ENCODE measurements around the gene PDE3A. TPM values are rescaled to one million over a fixed set of nuclear protein-coding genes. Genes with fewer than 3 reads are reported as not detected.

The PDE3A gene
- total RNA-seq, 1 donor from 2014 or later, result 1.3 TPM

DNA sequence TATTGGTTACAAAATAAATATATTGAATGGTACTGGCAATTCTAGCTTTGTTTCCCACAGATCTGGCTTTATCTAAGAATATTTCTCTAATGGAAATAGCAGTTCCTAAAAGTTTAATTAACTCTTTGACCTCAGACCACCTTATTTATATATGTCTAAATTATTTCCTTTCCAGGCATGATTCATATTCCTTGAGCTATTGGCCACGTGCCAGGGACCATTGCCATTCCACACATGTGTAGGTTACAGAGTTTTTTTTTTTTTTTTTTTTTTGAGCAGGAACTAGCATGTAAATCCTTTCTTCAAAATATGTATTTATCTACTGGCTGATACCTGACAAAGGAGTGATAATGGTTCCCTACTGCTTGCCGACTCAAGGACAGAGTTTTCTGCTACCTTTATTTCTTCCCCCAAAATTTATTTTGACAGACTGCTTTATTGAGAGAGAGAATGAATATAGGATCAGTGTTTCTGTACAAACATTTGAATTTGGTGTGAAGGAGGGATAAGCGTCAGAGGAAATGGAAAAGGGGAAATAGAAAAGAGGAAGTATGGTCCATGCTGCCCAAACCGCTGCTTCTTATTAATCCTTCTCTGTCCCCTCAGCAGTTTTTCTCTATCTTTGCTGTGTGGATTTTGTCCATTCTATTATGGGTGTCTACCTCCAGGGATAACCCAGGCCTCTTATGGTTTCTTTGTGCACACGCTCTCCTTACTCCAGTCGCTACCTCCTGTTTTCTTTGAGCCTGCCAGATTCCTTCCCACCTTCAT, 36.4 kb downstream of the PDE3A start:
- no peaks in the 10 kb centered on the region for H3K9me3 Mint-ChIP-seq (ENCODE audit: unreplicated experiment)
- H3K4me3 Mint-ChIP-seq (ENCODE audit: unreplicated experiment), result no peak overlapping the region
- DNase-seq, result no peak
- H3K36me3 Mint-ChIP-seq (ENCODE audit: unreplicated experiment), result no peaks in the 10 kb centered on the region
- no peak overlapping the region for H3K27ac Mint-ChIP-seq (ENCODE audit: unreplicated experiment)
- no peaks in the 10 kb centered on the region for H3K27me3 Mint-ChIP-seq (ENCODE audit: unreplicated experiment)
- TF ChIP-seq, protein P1, sequence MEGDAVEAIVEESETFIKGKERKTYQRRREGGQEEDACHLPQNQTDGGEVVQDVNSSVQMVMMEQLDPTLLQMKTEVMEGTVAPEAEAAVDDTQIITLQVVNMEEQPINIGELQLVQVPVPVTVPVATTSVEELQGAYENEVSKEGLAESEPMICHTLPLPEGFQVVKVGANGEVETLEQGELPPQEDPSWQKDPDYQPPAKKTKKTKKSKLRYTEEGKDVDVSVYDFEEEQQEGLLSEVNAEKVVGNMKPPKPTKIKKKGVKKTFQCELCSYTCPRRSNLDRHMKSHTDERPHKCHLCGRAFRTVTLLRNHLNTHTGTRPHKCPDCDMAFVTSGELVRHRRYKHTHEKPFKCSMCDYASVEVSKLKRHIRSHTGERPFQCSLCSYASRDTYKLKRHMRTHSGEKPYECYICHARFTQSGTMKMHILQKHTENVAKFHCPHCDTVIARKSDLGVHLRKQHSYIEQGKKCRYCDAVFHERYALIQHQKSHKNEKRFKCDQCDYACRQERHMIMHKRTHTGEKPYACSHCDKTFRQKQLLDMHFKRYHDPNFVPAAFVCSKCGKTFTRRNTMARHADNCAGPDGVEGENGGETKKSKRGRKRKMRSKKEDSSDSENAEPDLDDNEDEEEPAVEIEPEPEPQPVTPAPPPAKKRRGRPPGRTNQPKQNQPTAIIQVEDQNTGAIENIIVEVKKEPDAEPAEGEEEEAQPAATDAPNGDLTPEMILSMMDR (IDR thresholded peaks at IDR 0.05; ENCODE audit: partially characterized antibody, unreplicated experiment), result no peak
- H3K4me1 Mint-ChIP-seq (ENCODE audit: low read depth, unreplicated experiment), result no peaks in the 10 kb centered on the region

DNA sequence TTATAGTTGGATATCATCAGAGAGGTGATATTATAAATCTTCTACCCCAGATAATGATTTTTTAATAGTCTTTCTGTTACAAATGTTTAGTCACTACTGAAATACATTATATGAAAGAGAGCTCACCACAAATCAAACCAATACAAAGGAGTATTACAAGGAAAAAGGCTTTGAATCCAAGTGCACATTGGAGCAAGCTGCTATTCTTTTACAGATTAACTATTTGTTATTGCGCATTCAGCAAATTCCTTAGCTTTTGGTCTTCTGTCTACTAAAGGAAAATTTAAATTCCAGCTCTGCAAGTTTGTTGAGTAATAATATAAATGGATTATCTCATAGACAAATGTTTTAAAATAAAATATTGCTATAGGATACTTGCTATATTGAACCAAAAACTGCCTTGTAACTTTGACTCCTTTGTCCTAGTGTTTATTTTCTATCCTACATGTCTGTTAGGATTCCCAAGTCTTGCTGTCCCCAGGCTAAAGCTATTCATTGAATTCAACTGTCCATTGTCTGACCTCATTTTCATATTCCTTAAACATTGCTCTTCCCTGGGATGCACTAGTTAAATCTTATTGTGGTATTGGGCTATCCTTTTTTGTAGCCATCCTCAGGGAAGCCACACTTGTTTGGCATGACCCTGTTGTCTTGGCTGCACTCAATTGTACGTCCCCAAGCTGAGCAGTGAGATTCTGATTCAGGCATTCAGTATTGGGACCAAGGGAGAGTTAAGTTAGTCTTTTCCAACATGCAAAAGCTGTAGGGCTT, 41.5 kb downstream of the PDE3A start:
- TF ChIP-seq, protein P1 (IDR thresholded peaks at IDR 0.05; ENCODE audit: partially characterized antibody, unreplicated experiment), result no peak
- DNase-seq, result no peak
- Mint-ChIP-seq H3K27me3 (ENCODE audit: unreplicated experiment) (no peaks in the 10 kb centered on the region), H3K4me1 (ENCODE audit: low read depth, unreplicated experiment) (no peaks in the 10 kb centered on the region), H3K4me3 (ENCODE audit: unreplicated experiment) (no peak overlapping the region), H3K27ac (ENCODE audit: unreplicated experiment) (no peak overlapping the region), H3K9me3 (ENCODE audit: unreplicated experiment) (no peaks in the 10 kb centered on the region), H3K36me3 (ENCODE audit: unreplicated experiment) (no peaks in the 10 kb centered on the region)

DNA sequence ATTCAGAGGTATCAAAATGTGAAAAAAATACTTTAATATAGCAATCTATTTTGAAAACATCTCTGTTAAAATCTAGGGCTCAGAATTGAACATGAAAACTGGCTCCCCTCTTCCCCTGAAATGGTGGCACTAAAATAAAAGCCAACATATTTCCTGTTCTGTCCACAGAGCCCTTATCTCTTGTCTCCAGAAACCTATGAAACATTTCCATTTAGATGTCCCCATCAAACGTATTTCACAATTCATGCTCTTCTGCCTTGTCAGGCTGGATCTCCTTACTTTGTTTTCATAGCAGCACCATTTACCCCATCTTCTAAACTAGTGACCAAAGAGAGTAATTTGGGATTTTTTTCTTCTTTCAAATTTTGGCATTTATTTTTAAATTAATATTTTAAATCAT, 42.4 kb downstream of the PDE3A start:
- no peak overlapping the region for H3K4me3 Mint-ChIP-seq (ENCODE audit: unreplicated experiment)
- H3K4me1 Mint-ChIP-seq (ENCODE audit: low read depth, unreplicated experiment), result peaks cover 2% of the 10 kb centered on the region
- no peaks in the 10 kb centered on the region for H3K27me3 Mint-ChIP-seq (ENCODE audit: unreplicated experiment)
- H3K36me3 Mint-ChIP-seq (ENCODE audit: unreplicated experiment), result no peaks in the 10 kb centered on the region
- no peak for DNase-seq
- TF ChIP-seq, protein P1 (IDR thresholded peaks at IDR 0.05; ENCODE audit: partially characterized antibody, unreplicated experiment), result no peak
- H3K9me3 Mint-ChIP-seq (ENCODE audit: unreplicated experiment), result no peaks in the 10 kb centered on the region
- no peak overlapping the region for H3K27ac Mint-ChIP-seq (ENCODE audit: unreplicated experiment)

- TF ChIP-seq, protein P1 (IDR thresholded peaks at IDR 0.05; ENCODE audit: partially characterized antibody, unreplicated experiment), result no peak
- H3K36me3 Mint-ChIP-seq (ENCODE audit: unreplicated experiment), result no peaks in the 10 kb centered on the region
- H3K4me3 Mint-ChIP-seq (ENCODE audit: unreplicated experiment), result no peak overlapping the region
- H3K9me3 Mint-ChIP-seq (ENCODE audit: unreplicated experiment), result no peaks in the 10 kb centered on the region
- H3K27me3 Mint-ChIP-seq (ENCODE audit: unreplicated experiment), result no peaks in the 10 kb centered on the region
- no peak overlapping the region for H3K27ac Mint-ChIP-seq (ENCODE audit: unreplicated experiment)
- peaks cover 2% of the 10 kb centered on the region for H3K4me1 Mint-ChIP-seq (ENCODE audit: low read depth, unreplicated experiment)
- no peak for DNase-seq
Observed at GRCh38 chr12:20411345-20411744, 43.0 kb downstream of the PDE3A start.

GRCh38 chr12:20415028-20415427, 46.7 kb downstream of the PDE3A start:
- no peak overlapping the region for H3K4me3 Mint-ChIP-seq (ENCODE audit: unreplicated experiment)
- H3K36me3 Mint-ChIP-seq (ENCODE audit: unreplicated experiment), result no peaks in the 10 kb centered on the region
- no peaks in the 10 kb centered on the region for H3K9me3 Mint-ChIP-seq (ENCODE audit: unreplicated experiment)
- H3K27ac Mint-ChIP-seq (ENCODE audit: unreplicated experiment), result no peak overlapping the region
- no peak for DNase-seq
- peaks cover 2% of the 10 kb centered on the region for H3K4me1 Mint-ChIP-seq (ENCODE audit: low read depth, unreplicated experiment)
- H3K27me3 Mint-ChIP-seq (ENCODE audit: unreplicated experiment), result no peaks in the 10 kb centered on the region
- TF ChIP-seq, protein P1 (IDR thresholded peaks at IDR 0.05; ENCODE audit: partially characterized antibody, unreplicated experiment), result no peak

Measured in glutamatergic neuron (in vitro differentiated cells).